CD4-positive, alpha-beta T cell treated with Interleukin-15 for 1 hour (primary cell): ENCODE data around the gene MINDY3.
"Not testable (repeated sequence)": the region's sequence is repeated elsewhere in the genome, so short reads cannot be mapped to it uniquely, and the experiment has no call there.

Experiments used
- DNase-seq: peaks from one replicate; pipeline ENCODE4 v3.0.0-alpha.2; 2020

The MINDY3 gene

DNA sequence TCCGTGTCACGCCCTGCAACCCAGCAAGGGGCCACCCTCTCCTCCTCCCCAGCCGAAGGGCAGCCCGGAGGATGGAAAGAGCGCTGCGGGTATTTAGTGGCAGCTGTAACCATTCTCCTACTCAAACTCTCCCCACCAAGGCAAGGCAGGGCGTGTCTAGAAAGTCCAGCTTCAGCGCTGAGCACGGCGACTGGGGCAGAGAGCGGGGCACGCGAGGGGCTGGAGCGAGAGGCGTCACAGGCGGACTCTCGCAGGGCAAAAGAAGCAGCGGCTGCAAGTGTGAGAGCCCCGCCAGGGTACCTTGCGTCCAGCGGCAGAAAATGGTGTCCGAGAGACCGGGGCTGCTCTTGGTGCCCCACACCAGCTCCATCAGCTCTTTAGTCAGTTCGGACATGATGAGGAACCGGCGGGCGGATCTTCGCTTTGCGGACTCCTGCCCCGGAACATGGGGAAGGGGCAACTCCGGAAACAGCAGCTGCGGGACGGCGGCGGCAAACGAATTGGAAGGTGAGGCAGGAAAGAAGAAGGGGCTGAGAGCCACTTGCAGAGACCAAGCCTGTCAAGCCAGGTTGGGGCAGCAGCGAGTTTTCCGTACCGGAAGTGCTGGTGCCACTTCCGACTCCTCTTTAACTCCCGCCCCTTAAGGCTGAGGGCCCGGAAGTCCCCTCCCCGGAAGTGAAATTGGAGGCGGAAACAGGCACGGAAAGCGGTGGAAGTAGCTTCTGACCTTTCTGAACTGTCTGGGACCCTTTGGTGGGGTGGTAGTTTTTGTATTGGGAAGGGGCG lies at the start of gene MINDY3:
MINDY3 (minus strand) TSS at position 602 of the 786 bp plus-strand sequence; CDS start at position 394, 208 bp downstream.
- peak; percentile 85 for DNase-seq

DNA sequence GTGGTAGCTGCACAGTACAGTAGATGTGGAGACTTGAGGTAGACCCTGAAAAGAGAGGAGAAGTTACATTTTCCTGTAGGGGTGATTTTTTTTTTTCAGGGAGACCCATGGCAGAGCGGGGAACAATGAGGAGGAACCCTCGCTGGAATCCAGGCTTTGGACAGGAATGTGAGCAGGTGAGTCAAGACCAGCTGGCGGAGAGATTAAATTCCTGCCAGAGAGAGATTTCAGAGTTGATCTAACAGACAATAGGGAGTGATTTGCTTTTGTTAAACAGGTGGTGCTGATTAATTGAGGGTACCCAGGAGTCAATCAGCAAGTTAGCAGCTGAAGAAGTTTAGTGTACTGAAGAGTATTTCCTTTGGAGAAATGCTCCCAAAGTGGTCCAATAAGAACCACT lies 41.6 kb upstream of the MINDY3 start:
- no peak for DNase-seq

DNA sequence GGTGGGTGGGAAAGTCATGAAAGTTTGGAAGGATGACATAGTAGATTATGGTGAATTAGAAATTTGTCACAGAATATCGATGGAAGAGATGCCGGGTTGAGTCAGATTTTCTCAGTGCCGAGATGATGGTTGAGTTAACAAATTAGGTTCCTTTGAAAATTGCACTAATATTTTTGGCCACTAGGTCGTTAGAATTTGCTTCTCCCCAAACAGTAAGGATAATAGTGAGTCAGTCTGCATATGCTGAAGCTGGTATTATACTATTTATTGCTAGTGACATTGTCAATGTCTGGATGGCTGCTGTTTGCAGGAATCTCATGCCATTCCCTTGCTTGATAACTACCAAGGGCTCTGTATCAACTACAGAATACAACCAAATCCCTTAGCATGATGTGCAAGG lies 37.7 kb upstream of the MINDY3 start:
- no peak for DNase-seq

DNA sequence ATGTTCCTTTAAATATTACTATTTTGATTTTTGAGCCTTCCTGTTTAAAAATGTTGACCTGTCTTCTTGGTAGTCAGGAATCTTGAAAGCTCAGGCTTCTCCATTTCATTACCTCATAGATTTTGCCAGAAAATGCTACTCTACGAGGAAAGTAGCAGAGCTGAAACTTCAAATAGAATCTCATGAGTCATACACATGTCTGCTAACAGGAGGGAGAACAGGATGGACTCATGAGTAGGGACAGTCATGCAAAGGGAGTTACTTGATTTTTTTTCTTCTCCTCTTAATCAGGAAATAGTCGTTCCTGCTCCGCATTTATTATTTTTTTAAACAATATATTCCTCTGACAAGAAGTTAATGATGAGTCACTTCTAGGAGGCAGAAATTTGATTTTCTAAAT lies 37.0 kb upstream of the MINDY3 start:
- DNase-seq: no peak

DNA sequence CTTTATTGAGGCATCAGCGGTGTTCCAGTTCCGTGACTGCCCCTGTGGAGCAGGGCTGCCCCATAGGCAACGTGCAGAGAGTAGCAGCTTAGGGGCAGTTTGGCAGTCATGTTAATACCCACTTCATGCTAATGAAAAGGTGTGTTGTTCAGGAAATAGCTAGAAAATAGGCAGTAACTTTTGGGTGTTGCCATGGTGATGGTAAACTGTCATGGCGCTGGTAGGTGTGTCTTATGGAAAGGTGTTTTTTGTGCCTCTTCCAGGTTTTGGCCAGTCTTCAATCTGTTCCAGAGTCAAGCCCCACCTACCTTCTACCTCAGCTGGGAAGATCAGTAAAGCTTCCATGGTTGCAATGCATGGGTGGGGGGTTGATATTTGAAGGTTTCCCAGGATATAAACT lies 36.3 kb upstream of the MINDY3 start:
- no peak for DNase-seq

DNA sequence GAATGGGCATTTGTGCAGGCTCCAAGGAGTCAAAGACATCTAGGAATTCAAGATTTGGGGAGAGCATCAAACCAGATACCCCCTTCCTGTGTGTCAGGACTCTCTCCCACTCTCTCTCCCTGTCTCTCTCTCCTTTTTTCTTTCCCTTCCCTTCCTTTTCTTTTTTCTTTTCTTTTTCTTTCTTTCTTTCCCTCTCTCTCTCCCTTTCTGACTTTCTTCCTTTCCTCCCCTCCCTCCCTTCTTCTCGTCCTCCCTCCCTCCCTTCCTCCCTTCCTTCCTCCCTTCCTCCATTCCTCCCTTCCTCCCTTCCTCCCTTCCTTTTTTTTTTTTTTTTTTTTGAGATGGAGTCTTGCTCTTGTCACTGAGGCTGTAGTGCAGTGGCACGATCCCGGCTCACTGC lies 24.1 kb upstream of the MINDY3 start:
- no peak for DNase-seq

DNA sequence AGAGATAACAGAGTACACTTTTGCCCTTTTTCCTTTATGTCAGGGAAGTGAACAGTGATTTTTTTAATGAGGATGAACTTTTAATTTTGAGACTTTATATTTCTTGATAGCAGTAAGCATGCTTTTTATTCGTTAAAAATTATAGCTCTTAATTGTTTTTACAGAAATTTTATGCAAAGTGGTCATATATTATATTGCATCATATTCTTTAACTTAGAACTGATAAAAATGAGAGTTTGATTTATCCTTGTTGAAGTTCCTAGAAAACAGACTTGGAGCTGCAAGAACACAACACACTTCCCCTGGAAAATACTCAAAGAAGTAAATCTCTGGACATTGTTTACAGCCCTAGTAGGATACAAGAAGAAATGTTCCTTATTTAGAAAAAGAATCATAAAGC lies 21.2 kb upstream of the MINDY3 start:
- no peak for DNase-seq

DNA sequence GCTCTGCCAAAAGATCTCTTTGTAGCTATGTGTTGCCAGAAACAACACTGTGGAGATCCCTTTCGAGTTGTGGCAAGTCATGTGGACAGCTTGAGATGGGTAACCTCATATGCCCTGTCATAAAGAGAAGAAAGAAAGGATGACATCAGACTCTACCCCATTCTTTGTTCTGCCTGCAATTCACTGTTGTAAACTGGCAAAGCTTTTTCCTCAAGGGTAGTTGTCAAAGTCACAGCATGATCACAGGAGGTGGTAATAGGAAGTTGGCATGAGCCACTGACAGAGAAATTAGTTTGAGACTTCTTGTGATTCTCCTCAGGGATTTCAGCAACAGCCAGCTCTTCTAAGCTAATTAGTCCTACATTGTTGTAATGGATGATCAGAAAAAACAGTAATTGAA lies 19.4 kb upstream of the MINDY3 start:
- DNase-seq: no peak

DNA sequence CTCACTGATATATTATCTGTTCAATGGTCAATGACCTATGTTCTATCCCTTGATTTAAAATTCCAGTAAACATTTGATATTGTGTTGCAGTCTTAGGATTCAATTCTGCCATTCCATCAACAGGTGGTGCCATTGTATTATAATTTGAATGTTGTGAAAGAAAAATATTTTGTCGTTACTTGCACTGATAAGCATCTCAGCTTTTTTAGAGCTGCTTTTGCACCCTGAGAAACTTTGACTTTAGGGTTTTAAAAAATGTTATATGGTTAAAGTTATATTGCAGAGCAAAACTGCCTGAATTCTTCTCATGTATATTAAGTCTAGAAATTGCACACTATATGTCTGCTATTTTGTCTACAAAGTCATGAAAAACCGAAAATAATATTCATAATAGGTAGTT lies 18.8 kb upstream of the MINDY3 start:
- DNase-seq: no peak

DNA sequence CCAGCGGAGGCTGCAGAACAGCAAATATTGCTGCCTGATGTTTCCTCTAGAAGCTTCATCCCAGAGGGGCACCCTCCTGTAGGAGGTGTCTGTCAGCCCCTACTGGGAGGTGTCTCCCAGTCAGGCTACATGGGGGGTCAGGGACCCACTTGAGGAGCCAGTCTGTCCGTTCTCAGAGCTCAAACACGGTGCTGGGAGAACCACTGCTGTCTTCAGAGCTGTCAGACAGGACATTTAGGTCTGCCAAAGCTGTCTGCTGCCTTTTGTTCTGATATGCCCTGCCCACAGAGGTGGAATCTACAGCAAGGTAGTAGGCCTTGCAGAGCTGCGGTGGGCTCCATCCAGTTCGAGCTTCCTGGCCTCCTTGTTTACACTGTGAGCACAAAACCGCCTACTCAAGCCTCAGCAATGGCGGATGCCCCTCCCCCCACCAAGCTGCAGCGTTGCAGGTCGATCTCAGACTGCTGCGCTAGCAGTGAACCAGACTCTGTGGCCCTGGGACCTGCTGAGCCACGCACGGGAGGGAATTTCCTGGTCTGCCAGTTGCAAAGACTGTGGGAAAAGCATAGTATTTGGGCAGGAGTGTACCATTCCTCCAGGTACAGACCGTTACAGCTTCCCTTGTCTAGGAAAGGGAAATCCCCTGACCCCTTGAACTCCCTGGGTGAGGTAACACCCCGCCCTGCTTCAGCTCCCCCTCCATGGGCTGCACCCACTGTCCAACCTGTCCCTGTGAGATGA lies 17.7 kb upstream of the MINDY3 start:
- no peak for DNase-seq

DNA sequence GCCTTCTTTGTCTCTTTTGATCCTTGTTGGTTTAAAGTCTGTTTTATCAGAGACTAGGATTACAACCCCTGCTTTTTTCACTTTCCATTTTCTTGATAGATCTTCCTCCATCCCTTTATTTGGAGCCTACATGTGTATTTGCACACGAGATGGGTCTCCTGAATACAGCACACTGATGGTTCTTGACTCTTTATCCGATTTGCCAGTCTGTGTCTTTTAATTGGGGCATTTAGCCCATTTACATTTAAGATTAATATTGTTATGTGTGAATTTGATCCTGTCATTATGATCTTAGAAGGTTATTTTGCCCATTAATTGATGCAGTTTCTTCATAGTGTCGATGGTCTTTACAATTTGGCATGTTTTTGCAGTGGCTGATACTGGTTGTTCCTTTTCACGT lies 16.0 kb upstream of the MINDY3 start:
- not testable (repeated sequence) for DNase-seq

DNA sequence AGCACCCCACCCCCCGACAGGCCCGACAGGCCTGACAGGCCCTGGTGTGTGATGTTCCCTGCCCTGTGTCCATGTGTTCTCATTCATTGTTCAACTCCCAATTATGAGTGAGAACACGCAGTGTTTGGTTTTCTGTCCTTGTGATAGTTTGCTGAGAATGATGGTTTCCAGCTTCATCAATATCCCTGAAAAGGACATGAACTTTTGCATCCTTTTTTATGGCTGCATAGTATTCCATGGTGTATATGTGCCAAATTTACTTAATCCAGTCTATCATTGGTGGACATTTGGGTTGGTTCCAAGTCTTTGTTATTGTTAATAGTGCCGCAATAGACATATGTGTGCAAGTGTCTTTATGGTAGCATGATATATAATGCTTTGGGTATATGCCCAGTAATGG lies 12.3 kb upstream of the MINDY3 start:
- not testable (repeated sequence) for DNase-seq

DNA sequence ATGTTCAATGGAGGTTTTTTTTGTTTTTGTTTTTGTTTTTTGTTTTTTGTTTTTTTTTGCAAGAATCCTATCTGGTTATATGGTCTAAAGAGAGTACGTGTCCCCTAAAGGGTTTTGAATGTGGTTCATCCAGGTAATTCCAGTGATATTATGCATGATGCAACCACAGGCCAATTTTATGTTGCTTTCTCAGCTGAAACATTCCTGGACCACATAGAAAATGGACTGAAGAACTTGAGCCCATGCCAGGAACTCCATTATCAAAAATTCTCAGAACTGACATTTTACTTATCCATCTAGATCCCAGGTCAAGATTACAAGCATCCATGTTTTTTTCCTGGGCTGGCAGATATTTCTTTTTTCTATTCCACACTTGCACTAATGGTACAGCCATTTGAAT lies 11.5 kb upstream of the MINDY3 start:
- DNase-seq: no peak

DNA sequence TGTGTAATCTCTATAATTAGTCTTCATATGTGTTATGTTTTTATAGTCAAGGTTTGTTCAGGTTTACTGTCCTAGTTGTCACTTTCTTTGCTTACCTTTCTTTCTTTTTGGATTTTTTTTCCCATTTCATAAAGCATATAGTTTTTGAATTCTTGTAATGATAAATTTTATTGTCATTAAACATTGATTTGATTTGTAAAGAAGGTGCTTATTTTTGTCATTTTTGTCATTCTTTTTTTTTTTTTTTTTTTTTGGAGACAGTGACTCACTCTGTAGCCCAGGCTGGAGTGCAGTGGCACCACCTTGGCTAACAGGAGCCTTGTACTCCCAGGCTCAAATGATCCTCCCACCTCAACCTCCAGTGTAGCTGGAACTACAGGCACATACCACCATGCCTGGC lies 9.6 kb upstream of the MINDY3 start:
- DNase-seq: no peak

DNA sequence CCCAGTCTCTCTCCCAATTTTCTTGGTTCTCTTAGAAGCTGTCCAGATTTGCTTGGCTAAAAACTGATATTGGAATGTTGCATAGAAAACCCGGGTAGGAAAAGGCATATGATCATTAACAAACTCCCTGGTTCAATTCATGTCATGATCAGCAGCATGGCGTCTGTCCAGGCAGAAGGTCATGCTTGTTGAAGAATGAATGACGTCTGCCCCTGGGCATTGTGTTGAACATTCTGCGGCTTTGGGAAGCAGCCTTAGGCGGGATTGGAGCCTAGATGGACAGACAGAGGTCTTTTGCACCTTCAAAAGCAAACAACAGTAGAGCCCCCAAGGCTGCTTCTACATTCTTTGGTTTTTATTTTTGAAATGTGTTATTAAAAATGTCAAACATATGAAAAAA lies 7.7 kb upstream of the MINDY3 start:
- DNase-seq: no peak

DNA sequence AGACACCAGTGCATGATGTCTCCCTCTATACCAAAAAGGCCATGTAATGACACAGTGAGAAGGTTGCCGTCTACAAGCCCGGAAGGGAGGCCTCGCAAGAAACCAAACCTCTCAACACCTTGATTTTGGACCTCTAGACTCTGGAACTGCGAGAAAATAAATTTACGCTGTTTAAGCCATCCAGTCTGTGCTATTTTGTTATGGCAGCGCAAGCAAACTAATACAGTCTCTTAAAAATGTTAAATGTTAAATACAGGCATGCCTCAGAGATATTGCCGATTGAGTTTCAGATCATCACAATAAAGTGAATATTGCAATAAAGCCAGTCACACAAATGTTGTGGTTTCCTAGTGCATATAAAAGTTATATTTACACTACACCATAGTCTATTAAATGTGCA lies 5.0 kb upstream of the MINDY3 start:
- DNase-seq: no peak

DNA sequence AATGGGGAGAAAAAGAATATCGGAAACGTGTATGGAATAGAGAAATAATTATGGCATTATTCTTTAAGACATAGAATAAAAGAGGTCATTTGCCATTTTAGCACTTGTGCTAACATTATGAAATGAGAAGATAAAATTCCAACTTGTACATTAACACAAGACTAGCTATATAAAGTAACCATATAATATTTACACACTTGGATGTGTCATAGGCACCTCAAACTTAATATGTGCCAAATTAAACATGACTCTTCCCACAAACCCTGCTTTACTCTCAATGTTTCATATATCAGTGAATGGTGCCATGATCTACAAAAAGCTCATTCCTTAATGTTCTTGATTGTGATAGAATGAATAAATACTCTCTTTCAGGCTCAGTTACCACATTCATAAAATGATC lies 4.1 kb upstream of the MINDY3 start:
- no peak for DNase-seq

DNA sequence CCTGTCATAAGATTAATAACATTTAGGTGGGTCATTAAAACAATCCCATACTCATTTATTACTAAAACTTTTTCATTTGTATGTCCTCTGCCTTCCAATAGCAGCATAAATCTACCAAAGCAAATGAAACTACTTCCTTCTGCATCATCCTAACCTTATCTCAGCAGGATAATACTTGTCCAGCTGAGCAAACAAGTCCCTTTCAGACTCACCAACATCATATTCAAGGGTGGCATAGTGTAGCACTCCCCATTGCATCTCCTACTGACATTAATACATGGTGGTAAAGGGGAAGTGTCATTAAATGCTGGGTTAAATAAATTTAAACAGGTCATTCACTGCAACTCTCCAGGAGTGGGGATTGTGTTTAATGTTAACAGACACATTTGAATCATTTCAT lies 3.4 kb upstream of the MINDY3 start:
- DNase-seq: no peak

DNA sequence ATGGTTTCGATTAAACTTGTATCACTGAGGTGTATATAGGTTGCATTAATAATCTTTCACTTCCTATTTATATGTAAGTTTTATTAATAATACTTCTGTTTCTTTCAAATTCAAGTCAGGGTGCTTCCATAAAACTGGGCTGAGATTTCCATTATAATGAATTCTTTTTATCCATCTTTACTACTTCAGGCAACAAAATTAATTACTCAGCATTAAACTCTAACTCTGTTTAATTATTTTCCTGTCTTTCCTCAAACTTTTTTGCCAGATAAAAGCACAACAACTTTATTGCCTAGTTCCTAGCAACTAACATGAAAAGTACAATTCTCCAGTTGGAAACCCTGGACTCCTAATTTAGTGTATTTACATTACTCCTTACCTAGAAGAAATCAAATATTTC lies 3.0 kb upstream of the MINDY3 start:
- no peak for DNase-seq

DNA sequence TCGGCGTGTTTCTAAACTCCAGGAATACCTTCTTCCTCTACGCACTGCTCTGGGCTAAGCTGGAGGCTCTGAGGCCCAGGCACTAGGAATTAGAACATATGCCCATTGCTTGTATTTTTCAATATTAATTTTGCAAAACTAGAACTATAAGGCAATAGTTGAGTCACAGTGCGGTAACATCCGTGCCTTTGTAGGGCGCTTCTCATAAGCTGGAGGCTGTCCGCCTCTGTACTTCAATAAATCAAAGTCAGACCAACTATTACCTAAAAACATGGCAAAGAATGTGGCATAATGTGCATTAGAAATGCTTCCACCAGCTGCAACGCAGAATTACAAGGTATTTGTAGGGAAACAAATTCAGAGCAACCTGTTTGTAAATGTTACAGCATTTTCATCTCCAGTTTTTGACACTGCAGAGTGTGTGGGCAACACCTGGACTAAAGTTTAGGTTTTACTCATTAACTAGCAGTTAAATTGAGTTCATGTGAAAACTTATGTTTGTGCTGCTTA lies 440 bp upstream of the MINDY3 start:
- DNase-seq: no peak

DNA sequence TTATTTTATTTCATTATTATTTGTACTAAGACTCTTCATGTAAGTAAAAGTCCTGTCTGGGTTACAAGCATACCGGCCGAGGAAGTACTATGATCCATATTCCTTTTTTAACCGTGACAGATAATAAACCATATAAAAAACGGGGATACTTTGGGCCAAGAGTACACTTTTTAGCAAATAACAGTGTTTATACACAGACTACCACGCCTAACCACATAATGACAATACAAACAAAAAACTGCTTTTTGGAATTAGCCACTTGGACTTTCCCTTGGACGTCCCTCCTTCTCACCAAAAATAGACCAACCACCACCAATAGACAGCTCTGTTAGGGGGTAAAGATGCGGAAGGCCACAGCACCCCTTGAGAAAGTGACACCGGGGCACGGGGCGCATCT lies 800 bp downstream of the MINDY3 start:
- DNase-seq: no peak

DNA sequence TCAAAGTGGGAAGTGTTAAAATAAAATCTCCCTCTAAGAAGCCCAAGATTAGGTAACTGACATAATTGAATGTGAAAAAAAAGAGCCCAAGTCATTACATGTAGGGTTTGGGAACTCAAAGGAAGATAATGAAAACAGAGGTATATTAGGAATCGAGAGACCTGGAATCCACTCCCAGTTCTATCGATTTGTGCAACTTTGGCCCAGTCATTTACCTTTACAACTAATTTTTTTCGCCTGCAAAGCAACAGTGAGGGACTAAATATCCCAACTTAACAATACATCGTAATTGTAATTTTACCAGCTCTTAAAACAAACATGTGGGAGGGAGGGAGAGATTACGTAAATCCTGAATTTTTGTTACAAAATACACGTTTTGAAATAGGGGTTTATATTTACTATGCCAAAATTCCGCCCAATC lies 1.4 kb downstream of the MINDY3 start:
- no peak for DNase-seq

DNA sequence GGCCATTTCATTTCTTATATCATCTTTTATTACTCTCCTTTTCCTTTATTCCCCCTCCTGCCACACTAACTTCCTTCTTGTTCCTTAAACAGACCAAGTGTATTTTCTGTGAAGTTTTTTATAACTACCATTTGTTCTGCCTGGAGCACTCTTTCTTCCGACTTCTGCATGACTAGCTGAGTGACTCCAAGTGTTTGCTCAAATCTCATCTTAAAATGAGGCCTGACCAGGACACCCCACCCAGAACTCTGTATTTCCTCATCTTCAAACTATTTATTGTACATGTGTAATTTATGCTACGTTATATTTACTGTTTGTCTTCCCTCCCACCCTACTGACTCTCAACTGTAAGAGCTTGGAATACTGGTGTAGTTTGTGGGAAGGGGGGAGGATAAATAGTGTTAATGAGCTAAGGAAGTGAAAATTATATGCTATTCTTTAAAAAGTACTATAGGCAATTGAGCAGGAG lies 3.2 kb downstream of the MINDY3 start:
- DNase-seq: no peak

DNA sequence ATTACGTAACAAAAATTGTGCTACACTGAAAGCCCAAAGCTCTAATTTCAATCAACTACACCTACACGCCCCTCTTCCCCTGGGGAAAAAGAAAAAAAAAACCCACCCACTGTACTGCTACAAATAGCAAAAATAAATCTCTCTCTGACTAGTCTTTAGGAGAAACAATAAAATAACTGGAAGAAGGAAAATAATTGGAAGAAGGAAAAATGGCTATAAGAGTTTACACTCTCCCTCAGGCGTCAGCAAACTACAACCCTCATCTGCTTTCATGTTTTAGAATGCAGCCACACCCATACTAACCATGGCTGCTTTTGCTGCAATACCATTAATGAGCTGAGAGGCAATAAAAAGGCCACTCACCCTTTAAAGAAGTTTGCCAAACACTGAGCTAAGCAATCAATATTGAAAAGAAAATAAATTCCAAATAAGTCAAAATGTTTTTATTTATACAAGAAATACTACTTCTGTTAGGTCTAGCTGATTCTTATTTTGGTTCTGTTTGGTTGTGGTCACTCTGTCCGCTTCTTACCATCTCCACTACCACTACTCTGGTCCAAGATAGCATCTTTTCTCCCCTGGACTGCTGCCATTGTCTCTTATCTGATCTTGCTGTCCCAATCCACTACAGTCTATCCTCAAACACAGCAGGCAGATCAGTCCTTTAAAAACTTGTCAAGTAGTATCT lies 3.8 kb downstream of the MINDY3 start:
- DNase-seq: no peak
